Right lobe of liver (tissue), 6 donors: ENCODE results near the gene ANTXR1. TPM values are rescaled to one million over a fixed set of nuclear protein-coding genes. Genes with fewer than 3 reads are reported as not detected.

Experiments used
- ATAC-seq, 4 donors: fragments of 200-7000 bp; cut with Tn5 transposase; one replicate each; pipeline ENCODE4 v1.9.1; 2020; ENCODE audit warnings: mild to moderate bottlenecking in 4 of 4, moderate library complexity in 4 of 4
- DNase-seq, 3 donors: peaks; one replicate each; pipeline ENCODE4 v3.0.0-alpha.2; 2020
- H3K27ac ChIP-seq, 3 donors: fragments of 200-600 bp; one replicate each; pipeline ENCODE4 v1.8.0; 2022
- H3K27me3 ChIP-seq, 2 donors: fragments of 200-600 bp; one replicate each; pipeline ENCODE4 v1.8.0; 2022
- H3K36me3 ChIP-seq, 4 donors: fragments of 200-600 bp; sonication (generic) in 1 of 4; one replicate each; pipeline versions ENCODE4 v1.5.1 to v1.8.0; 2017 to 2022; ENCODE audit warnings: control low read depth in 1 of 4
- H3K4me1 ChIP-seq, 4 donors: fragments of 200-600 bp; sonication (generic) in 1 of 4; one replicate each; pipeline versions ENCODE4 v1.5.1 to v1.8.0; 2017 to 2022; ENCODE audit warnings: control low read depth in 1 of 4
- H3K4me3 ChIP-seq, 3 donors: fragments of 200-600 bp; one replicate each; pipeline ENCODE4 v1.8.0; 2022
- H3K9me3 ChIP-seq, 4 donors: fragments of 200-600 bp; sonication (generic) in 1 of 4; one replicate each; pipeline versions ENCODE4 v1.5.1 to v1.8.0; 2017 to 2022; ENCODE audit warnings: control low read depth in 1 of 4
- POLR2A ChIP-seq: fragments of 450-650 bp; IDR thresholded peaks from one replicate; pipeline ENCODE4 v1.6.1; 2017; ENCODE audit warnings: antibody characterized with exemption, mild to moderate bottlenecking
- WGBS: methylation state at CpG from one replicate; pipeline ENCODE4 v1.1.6; 2018; ENCODE audit warnings: low coverage, low lambda C conversion rate; ENCODE audit not compliant: insufficient coverage; ENCODE audit errors: missing lambda C conversion rate; 5-methylcytosine and 5-hydroxymethylcytosine counted together
- intact Hi-C, 2 donors: fragments of 100-400 bp; cut with DNase I; formaldehyde crosslinking; loops; one replicate each; pipeline versions ENCODE4 v1.11.2 to v1.14.1; 2022
- total RNA-seq, 6 experiments: library from RNA; depleted of rRNA in 2 of 6; stranded (reverse); fragments of >200 nt in 2 of 6; fragmentation: NEBNext Ultra II Directional in 3 of 6; extraction: Animal tissue kit (Norgen Biotek cat#: 25700) in 3 of 6; gene quantifications; one replicate each; pipeline versions ENCODE4 v1.1.0 to v1.2.4, GENCODE V29; 2016 to 2023
- TF ChIP-seq, protein P1 (sequence below), 4 donors: fragments of 200-600 bp in 3 of 4; fragments of 450-650 bp in 1 of 4; IDR thresholded peaks; one replicate each; pipeline versions ENCODE4 v1.5.1 to v1.8.0; 2016 to 2022; ENCODE audit warnings: antibody characterized with exemption in 4 of 4, mild to moderate bottlenecking in 2 of 4
- donor health status: DM: no; HTN: yes; CAD: no.
- donor health status: DM: no; HTN: no; CAD: no.
- donor health status: DM: no; HTN: no; CAD: no.
- donor health status: DM: no; HTN: yes; CAD: no.
- donor health status: DM: no; HTN: yes; CAD: no.

ANTXR1 gene
- total RNA-seq, 6 experiments from 2014 or later: 1.1 to 4.1 (median 2.9) TPM

DNA sequence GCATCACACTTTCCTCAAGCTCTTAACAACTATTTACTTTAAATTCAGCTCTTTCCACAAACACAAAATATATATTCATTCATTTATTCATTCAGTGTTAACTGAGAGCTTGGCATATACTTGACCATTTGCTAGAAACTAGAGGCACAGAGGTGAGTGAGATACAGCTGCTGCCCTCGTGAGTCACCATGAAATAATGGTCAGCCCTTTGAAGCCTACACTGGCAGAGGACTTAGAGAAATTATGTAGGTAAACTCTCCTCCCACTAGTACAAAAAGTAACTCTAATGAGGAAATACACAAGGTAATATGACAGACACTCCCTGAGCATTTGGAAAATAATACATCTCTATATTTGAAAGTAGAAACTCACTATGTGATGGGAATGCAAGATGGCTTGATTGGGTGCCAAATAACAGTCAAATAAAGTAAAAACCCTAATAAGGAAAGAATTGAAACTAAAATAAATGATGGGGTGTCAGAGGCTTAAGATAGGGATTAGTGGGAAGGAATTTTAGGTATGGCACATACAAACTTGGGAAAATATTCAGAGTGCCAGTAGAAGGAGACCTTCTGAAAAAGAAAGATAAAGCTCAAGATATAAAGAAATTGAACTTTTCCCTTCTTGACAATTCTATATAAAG, 61.1 kb downstream of the ANTXR1 start:
- Histone ChIP-seq H3K9me3 (no peaks in the 10 kb centered on the region), H3K4me1 (no peaks in the 10 kb centered on the region), H3K36me3 (no peaks in the 10 kb centered on the region), H3K4me3 (no peak overlapping the region), H3K27me3 (no peaks in the 10 kb centered on the region), H3K27ac (no peak overlapping the region)
- WGBS: 90% methylated on average over 1 of the region's 1 CpG
- no peak for TF ChIP-seq POLR2A
- TF ChIP-seq, protein P1, sequence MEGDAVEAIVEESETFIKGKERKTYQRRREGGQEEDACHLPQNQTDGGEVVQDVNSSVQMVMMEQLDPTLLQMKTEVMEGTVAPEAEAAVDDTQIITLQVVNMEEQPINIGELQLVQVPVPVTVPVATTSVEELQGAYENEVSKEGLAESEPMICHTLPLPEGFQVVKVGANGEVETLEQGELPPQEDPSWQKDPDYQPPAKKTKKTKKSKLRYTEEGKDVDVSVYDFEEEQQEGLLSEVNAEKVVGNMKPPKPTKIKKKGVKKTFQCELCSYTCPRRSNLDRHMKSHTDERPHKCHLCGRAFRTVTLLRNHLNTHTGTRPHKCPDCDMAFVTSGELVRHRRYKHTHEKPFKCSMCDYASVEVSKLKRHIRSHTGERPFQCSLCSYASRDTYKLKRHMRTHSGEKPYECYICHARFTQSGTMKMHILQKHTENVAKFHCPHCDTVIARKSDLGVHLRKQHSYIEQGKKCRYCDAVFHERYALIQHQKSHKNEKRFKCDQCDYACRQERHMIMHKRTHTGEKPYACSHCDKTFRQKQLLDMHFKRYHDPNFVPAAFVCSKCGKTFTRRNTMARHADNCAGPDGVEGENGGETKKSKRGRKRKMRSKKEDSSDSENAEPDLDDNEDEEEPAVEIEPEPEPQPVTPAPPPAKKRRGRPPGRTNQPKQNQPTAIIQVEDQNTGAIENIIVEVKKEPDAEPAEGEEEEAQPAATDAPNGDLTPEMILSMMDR (IDR thresholded peaks at IDR 0.05): no peak
- intact Hi-C loops: no loop called here
- DNase-seq (no peak), ATAC-seq (no peak)

DNA sequence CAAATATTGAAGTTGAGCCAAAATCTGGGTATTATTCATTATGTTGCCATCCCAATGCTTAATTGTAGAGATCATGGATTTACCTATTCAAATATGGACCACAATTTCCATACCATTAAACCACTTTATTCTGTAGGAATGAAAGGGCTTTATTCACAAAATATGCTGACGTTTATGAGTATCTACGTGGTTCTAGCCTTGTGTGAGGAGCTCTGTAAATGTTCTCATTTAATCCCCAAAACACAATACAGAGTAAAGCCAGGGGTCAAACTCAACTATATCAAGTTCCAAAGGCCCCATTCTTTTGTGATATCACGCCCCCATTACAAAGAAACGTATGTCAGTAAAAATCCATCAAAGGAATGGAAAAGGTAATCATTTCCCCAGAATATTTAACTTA, 61.9 kb downstream of the ANTXR1 start:
- Histone ChIP-seq H3K4me1 (no peaks in the 10 kb centered on the region), H3K36me3 (no peaks in the 10 kb centered on the region), H3K27me3 (no peaks in the 10 kb centered on the region), H3K4me3 (no peak overlapping the region), H3K9me3 (no peaks in the 10 kb centered on the region), H3K27ac (no peak overlapping the region)
- WGBS: 80% methylated on average over 4 of the region's 4 CpGs
- no peak for TF ChIP-seq POLR2A
- TF ChIP-seq, protein P1 (IDR thresholded peaks at IDR 0.05): no peak
- intact Hi-C loops: no loop called here
- ATAC-seq (no peak), DNase-seq (no peak)

DNA sequence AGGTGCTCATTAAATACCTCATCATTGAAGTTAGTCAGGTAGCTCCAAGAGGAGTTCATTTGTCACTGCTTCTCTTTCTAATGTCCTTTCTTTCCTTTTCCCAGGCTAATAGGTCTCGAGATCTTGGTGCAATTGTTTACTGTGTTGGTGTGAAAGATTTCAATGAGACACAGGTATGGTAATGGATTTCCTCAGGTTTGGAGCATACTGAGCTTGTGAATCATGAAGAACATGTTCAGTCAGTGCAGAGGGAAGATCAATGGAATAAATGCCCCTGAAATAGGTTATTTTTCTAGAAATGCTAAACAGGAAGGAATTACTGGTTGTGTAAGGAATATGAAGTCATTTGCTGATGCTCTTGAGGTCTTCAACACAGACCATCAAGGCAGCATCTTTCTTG, 62.5 kb downstream of the ANTXR1 start:
- Histone ChIP-seq H3K36me3 (no peaks in the 10 kb centered on the region), H3K9me3 (no peaks in the 10 kb centered on the region), H3K27me3 (no peaks in the 10 kb centered on the region), H3K4me3 (no peak overlapping the region), H3K4me1 (no peaks in the 10 kb centered on the region), H3K27ac (no peak overlapping the region)
- 55% methylated on average over 1 of the region's 1 CpG for WGBS
- DNase-seq (no peak), ATAC-seq (no peak)
- intact Hi-C loops: no loop called here
- TF ChIP-seq, protein P1 (IDR thresholded peaks at IDR 0.05): no peak
- TF ChIP-seq POLR2A: no peak

DNA sequence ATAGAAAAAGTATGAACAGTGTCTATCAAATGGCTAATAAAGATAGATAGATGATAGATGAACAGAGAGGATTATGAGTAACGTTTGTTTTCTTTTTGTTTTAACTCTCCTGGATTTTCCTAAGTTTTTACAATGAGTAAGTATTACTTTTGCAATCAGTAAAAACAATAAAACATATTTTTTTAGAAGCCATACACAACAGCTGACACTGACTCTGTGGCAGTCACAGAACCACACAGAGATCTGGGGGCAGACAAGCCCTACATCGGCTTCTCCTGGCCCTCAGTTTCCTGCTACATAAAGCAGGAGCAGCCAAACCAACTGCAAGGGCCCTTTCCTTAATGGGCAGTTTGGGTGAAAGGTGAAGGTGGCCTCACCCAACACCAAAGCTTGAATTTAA, 63.6 kb downstream of the ANTXR1 start:
- WGBS: 75% methylated on average over 1 of the region's 2 CpGs
- H3K4me3 ChIP-seq: no peak overlapping the region
- intact Hi-C loops: no loop called here
- TF ChIP-seq POLR2A: no peak
- TF ChIP-seq, protein P1 (IDR thresholded peaks at IDR 0.05): no peak
- H3K27me3 ChIP-seq: no peaks in the 10 kb centered on the region
- no peak for DNase-seq
- no peak overlapping the region for H3K27ac ChIP-seq
- H3K36me3 ChIP-seq: no peaks in the 10 kb centered on the region
- no peak for ATAC-seq
- no peaks in the 10 kb centered on the region for H3K4me1 ChIP-seq
- H3K9me3 ChIP-seq: no peaks in the 10 kb centered on the region
